Endothelial cell of umbilical vein (primary cell): ENCODE measurements around the gene ZC3HAV1.

Experiments
- EZH2 ChIP-seq: IDR thresholded peaks from 2 replicates; pipeline ENCODE4 v1.6.1; 2012; ENCODE audit warnings: borderline replicate concordance, low read depth, mild to moderate bottlenecking, moderate library complexity, low read length, inconsistent platforms; ENCODE audit not compliant: severe bottlenecking
- JUN ChIP-seq: IDR thresholded peaks from 2 replicates; pipeline ENCODE4 v1.6.1; 2011; ENCODE audit warnings: borderline replicate concordance, low read depth; ENCODE audit not compliant: insufficient read length, insufficient read depth
- POLR2AphosphoS5 ChIP-seq: IDR thresholded peaks from 2 replicates; pipeline ENCODE4 v1.6.1; 2012; ENCODE audit warnings: low read depth, mild to moderate bottlenecking, control low read depth, low read length, moderate library complexity; ENCODE audit not compliant: insufficient read depth
- TF ChIP-seq, protein P1 (sequence below), 2 donors: IDR thresholded peaks; 1 replicate in 1 of 2; 2 replicates in 1 of 2; pipeline ENCODE4 v1.5.1; 2011; ENCODE audit warnings: low read length in 2 of 2, mild to moderate bottlenecking in 2 of 2, moderate library complexity in 2 of 2, control low read depth in 1 of 2, inconsistent platforms in 1 of 2, low read depth in 1 of 2; ENCODE audit not compliant: insufficient read depth in 1 of 2; ENCODE audit errors: extremely low read depth in 1 of 2
- TF ChIP-seq, protein P2 (sequence below): IDR thresholded peaks from 2 replicates; pipeline ENCODE4 v1.6.1; 2011; ENCODE audit not compliant: insufficient read depth, insufficient read length

GRCh38 chr7:139114585-139114984, 5.1 kb upstream of the ZC3HAV1 start:
- TF ChIP-seq JUN, result no peak
- TF ChIP-seq EZH2, result no peak
- TF ChIP-seq, protein P1, sequence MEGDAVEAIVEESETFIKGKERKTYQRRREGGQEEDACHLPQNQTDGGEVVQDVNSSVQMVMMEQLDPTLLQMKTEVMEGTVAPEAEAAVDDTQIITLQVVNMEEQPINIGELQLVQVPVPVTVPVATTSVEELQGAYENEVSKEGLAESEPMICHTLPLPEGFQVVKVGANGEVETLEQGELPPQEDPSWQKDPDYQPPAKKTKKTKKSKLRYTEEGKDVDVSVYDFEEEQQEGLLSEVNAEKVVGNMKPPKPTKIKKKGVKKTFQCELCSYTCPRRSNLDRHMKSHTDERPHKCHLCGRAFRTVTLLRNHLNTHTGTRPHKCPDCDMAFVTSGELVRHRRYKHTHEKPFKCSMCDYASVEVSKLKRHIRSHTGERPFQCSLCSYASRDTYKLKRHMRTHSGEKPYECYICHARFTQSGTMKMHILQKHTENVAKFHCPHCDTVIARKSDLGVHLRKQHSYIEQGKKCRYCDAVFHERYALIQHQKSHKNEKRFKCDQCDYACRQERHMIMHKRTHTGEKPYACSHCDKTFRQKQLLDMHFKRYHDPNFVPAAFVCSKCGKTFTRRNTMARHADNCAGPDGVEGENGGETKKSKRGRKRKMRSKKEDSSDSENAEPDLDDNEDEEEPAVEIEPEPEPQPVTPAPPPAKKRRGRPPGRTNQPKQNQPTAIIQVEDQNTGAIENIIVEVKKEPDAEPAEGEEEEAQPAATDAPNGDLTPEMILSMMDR (IDR thresholded peaks at IDR 0.05; ENCODE audit: extremely low read depth in 1 of 2, insufficient read depth in 1 of 2, low read depth in 1 of 2, low read length in 2 of 2), result no peak
- no peak for TF ChIP-seq POLR2AphosphoS5
- TF ChIP-seq, protein P2, sequence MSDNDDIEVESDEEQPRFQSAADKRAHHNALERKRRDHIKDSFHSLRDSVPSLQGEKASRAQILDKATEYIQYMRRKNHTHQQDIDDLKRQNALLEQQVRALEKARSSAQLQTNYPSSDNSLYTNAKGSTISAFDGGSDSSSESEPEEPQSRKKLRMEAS, result no peak
